Glomerular visceral epithelial cell (primary cell): ENCODE results near the gene SNX13.
"Not testable (repeated sequence)": the region's sequence is repeated elsewhere in the genome, so short reads cannot be mapped to it uniquely, and the experiment has no call there.

Experiments used
- DNase-seq: peaks from one replicate; pipeline ENCODE4 v3.0.0-alpha.2; 2016; ENCODE audit errors: extremely low spot score

SNX13 gene

GRCh38 chr7:17912050-17912449 lies 28.2 kb downstream of the SNX13 start:
- DNase-seq: no peak

GRCh38 chr7:17910377-17910776 lies 29.9 kb downstream of the SNX13 start:
- DNase-seq: no peak

GRCh38 chr7:17909310-17909709 lies 31.0 kb downstream of the SNX13 start:
- DNase-seq: not testable (repeated sequence)

- no peak for DNase-seq
These were observed 33.3 kb downstream of the SNX13 start for GRCh38 chr7:17907014-17907413.

- DNase-seq: no peak
These were observed 37.0 kb downstream of the SNX13 start for GRCh38 chr7:17903337-17903736.

GRCh38 chr7:17902599-17902998 lies 37.7 kb downstream of the SNX13 start:
- DNase-seq: no peak

- no peak for DNase-seq
These were observed 39.8 kb downstream of the SNX13 start for GRCh38 chr7:17900464-17900863.

- DNase-seq: no peak
These were observed 42.2 kb downstream of the SNX13 start for GRCh38 chr7:17898111-17898510.

- no peak for DNase-seq
These were observed 53.0 kb downstream of the SNX13 start for GRCh38 chr7:17887286-17887685.

- DNase-seq: no peak
These were observed 57.6 kb downstream of the SNX13 start for GRCh38 chr7:17882685-17883084.

GRCh38 chr7:17879075-17879661 lies 61.1 kb downstream of the SNX13 start:
- DNase-seq: no peak

GRCh38 chr7:17878627-17879026 lies 61.7 kb downstream of the SNX13 start:
- DNase-seq: no peak

GRCh38 chr7:17871815-17872533 lies 68.3 kb downstream of the SNX13 start:
- DNase-seq: no peak

- DNase-seq: no peak
These were observed 69.9 kb downstream of the SNX13 start for GRCh38 chr7:17870406-17870805.

GRCh38 chr7:17863809-17864143 lies 76.5 kb downstream of the SNX13 start:
- no peak for DNase-seq

GRCh38 chr7:17863095-17863808 lies 77.0 kb downstream of the SNX13 start:
- DNase-seq: no peak

GRCh38 chr7:17856251-17856650 lies 84.0 kb downstream of the SNX13 start:
- DNase-seq: no peak

- DNase-seq: no peak
These were observed 85.1 kb downstream of the SNX13 start for GRCh38 chr7:17855202-17855601.

GRCh38 chr7:17854261-17855047 lies 85.8 kb downstream of the SNX13 start:
- DNase-seq: no peak

- no peak for DNase-seq
These were observed 87.9 kb downstream of the SNX13 start for GRCh38 chr7:17852361-17852760.

- peak; percentile 57 for DNase-seq
These were observed 90.8 kb downstream of the SNX13 start for GRCh38 chr7:17849504-17849903.

- DNase-seq: no peak
These were observed 91.8 kb downstream of the SNX13 start for GRCh38 chr7:17848516-17848915.
